Stimulated activated CD4-positive, alpha-beta T cell treated with anti-CD3 and anti-CD28 coated beads, Interleukin-2, amount 100 ng/mL, for 24 hours (primary cell): ENCODE measurements around the gene SPSB3.

Experiments used
- DNase-seq, 2 donors: peaks; one replicate each; pipeline ENCODE4 v3.0.0-alpha.2; 2020

Gene SPSB3

GRCh38 chr16:1762196-1762878 lies 20.0 kb downstream of the SPSB3 start:
- no peak for DNase-seq

- no peak for DNase-seq
Observed at GRCh38 chr16:1761751-1762150, 20.6 kb downstream of the SPSB3 start.

- DNase-seq = no peak
Observed at GRCh38 chr16:1760911-1761310, 21.5 kb downstream of the SPSB3 start.

GRCh38 chr16:1759511-1759910 lies 22.9 kb downstream of the SPSB3 start:
- no peak for DNase-seq

GRCh38 chr16:1758923-1759322 lies 23.4 kb downstream of the SPSB3 start:
- DNase-seq = no peak

GRCh38 chr16:1757714-1758461 lies 24.5 kb downstream of the SPSB3 start:
- DNase-seq = no peak

GRCh38 chr16:1754204-1754603 lies 28.2 kb downstream of the SPSB3 start:
- no peak for DNase-seq

GRCh38 chr16:1752853-1753252 lies 29.5 kb downstream of the SPSB3 start:
- no peak for DNase-seq

GRCh38 chr16:1751946-1752345 lies 30.4 kb downstream of the SPSB3 start:
- no peak for DNase-seq

GRCh38 chr16:1749152-1750117 lies 32.9 kb downstream of the SPSB3 start:
- no peak for DNase-seq

GRCh38 chr16:1747934-1748333 lies 34.4 kb downstream of the SPSB3 start:
- DNase-seq = no peak

- no peak for DNase-seq
Observed at GRCh38 chr16:1746693-1747195, 35.6 kb downstream of the SPSB3 start.

- no peak for DNase-seq
Observed at GRCh38 chr16:1745900-1746692, 36.3 kb downstream of the SPSB3 start.

- no peak for DNase-seq
Observed at GRCh38 chr16:1745181-1745899, 37.0 kb downstream of the SPSB3 start.

GRCh38 chr16:1744338-1744840 lies 38.0 kb downstream of the SPSB3 start:
- no peak for DNase-seq

- DNase-seq = no peak
Observed at GRCh38 chr16:1743376-1744337, 38.7 kb downstream of the SPSB3 start.

- DNase-seq = no peak
Observed at GRCh38 chr16:1741553-1742165, 40.7 kb downstream of the SPSB3 start.

GRCh38 chr16:1740781-1741490 lies 41.4 kb downstream of the SPSB3 start:
- no peak for DNase-seq

GRCh38 chr16:1740234-1740633 lies 42.1 kb downstream of the SPSB3 start:
- DNase-seq = no peak
